ENCODE measurements around the gene MEIS1.
A peak's percentile ranks its signal among the peaks of the same experiment; 100 is the strongest.
"Not testable (repeated sequence)": the region's sequence is repeated elsewhere in the genome, so short reads cannot be mapped to it uniquely, and the experiment has no call there.

Gene MEIS1

DNA sequence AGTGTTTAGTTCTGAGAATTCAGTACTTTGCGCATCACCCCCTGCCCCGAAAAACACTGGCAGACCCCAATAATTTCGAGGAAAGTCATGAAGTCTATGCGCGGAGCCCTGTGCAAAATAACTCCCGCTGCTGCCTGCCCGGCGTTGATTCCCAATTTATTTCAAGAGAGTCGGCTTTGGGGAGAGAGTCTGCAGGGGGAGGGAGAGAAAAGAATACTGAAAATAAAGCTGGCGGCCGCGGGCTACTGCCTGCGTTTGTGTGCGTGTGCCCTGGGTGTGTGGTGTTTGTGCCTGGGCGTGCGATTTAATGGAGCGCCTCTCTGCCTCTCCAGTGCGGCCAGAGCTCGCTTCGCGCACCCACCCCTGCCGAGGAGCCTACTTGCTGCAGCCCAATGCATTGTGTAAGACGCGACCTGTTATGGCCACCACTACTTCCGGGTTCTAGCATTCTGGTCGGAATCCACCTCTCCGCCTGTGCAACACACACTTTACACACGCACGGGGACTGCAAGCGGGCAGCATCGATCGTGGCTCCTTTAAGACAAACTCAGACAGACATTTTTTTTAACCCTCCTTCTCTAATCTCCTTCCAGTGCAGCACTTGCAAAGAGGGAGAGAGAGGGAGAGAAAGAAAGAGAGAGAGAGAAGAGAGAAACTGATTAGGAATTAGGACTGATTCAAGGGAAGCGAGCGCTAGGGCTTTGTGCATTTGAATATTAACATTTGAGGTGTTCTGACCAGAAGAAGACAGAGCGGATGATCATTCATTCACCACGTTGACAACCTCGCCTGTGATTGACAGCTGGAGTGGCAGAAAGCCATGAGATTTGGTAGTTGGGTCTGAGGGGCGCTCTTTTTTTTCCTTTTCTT, at the start of gene MEIS1:
Gene MEIS1, plus strand, starts transcription at position 447 of the 870 bp plus-strand sequence. CDS start 732 bp downstream, outside the sequence.
- Mint-ChIP-seq H3K4me1 (peaks cover 22% of the 10 kb centered on the region), H3K36me3 (ENCODE audit: insufficient read depth) (no peaks in the 10 kb centered on the region), H3K27me3 (peaks cover 88% of the 10 kb centered on the region), H3K4me3 (peak within 1 kb of the TSS; percentile 78), H3K9me3 (no peaks in the 10 kb centered on the region), H3K27ac (ENCODE audit: low read depth) (peak within 1 kb of the TSS; percentile 26)
- ATAC-seq (replicated peaks; ENCODE audit: extremely low read depth, poor library complexity, severe bottlenecking) (peak; percentile 55), DNase-seq (ENCODE audit: low spot score in 2 of 2) (no peak)

DNA sequence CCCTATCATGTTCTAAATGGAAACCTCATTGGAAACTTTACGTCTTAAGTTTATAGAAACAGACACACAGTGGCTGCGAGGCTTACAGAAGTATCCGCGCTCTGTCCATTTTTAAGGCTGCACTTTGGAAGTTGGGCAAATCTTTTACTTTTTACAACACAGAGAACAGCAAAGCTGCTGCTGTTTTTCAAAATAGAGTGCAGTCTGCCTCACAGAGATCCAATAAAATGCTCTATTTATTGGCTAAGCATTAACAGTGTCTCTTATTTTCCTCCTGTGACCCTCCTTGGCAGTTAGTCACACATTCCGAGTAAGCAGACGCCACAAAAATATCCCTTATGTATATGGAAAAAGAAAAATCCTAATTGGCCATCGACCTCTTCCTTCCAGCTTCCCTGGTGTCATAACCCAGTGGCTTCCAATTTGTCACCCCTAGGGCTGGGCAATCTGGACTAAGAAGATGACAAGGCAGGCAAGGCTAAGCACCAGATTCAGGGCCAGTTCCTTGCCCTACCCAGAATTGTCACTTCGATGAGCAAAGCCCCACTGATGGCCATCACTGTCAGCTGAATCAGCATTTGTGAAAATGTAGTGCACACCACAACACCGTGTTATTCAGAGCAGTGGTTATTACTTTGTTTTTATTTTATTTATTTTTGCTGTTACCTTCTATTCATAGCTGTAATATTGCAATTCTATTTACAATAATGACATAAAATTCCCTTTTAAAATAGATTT, 47.7 kb upstream of the MEIS1 start:
- Mint-ChIP-seq H3K4me1 (no peaks in the 10 kb centered on the region), H3K36me3 (ENCODE audit: insufficient read depth) (no peaks in the 10 kb centered on the region), H3K27ac (ENCODE audit: low read depth) (no peak overlapping the region), H3K4me3 (no peak overlapping the region), H3K27me3 (no peaks in the 10 kb centered on the region), H3K9me3 (peaks cover 6% of the 10 kb centered on the region)
- ATAC-seq (replicated peaks; ENCODE audit: extremely low read depth, poor library complexity, severe bottlenecking) = no peak
- DNase-seq (ENCODE audit: low spot score in 2 of 2) = no peak

GRCh38 chr2:66389651-66390131, 45.2 kb upstream of the MEIS1 start:
- H3K36me3 Mint-ChIP-seq (ENCODE audit: insufficient read depth) = no peaks in the 10 kb centered on the region
- ATAC-seq (replicated peaks; ENCODE audit: extremely low read depth, poor library complexity, severe bottlenecking) = no peak
- no peak overlapping the region for H3K4me3 Mint-ChIP-seq
- DNase-seq (ENCODE audit: low spot score in 2 of 2) = no peak
- H3K27ac Mint-ChIP-seq (ENCODE audit: low read depth) = no peak overlapping the region
- no peaks in the 10 kb centered on the region for H3K27me3 Mint-ChIP-seq
- peaks cover 6% of the 10 kb centered on the region for H3K9me3 Mint-ChIP-seq
- H3K4me1 Mint-ChIP-seq = no peaks in the 10 kb centered on the region

DNA sequence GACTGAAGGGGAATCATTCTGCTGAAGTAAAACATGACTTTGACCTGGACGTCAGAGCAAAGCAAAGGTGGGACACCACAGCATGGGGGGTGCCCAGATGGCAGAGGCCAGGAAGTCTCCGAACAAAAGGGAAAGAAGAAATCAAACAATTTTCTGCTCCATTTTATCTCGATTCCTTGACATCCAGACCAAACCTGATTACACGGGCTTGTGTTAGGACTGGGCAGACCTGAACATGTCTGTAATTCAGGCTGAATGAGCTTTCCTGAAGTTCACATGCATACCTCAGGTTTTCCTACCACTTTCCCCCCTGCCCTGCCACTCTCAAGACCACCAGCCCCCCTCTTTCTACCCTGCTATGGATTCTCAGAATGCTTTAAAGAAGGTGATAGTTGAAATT, 44.8 kb upstream of the MEIS1 start:
- H3K4me1 Mint-ChIP-seq = no peaks in the 10 kb centered on the region
- H3K4me3 Mint-ChIP-seq = no peak overlapping the region
- DNase-seq (ENCODE audit: low spot score in 2 of 2) (no peak), ATAC-seq (replicated peaks; ENCODE audit: extremely low read depth, poor library complexity, severe bottlenecking) (no peak)
- H3K27ac Mint-ChIP-seq (ENCODE audit: low read depth) = no peak overlapping the region
- H3K27me3 Mint-ChIP-seq = no peaks in the 10 kb centered on the region
- H3K36me3 Mint-ChIP-seq (ENCODE audit: insufficient read depth) = no peaks in the 10 kb centered on the region
- peaks cover 6% of the 10 kb centered on the region for H3K9me3 Mint-ChIP-seq

DNA sequence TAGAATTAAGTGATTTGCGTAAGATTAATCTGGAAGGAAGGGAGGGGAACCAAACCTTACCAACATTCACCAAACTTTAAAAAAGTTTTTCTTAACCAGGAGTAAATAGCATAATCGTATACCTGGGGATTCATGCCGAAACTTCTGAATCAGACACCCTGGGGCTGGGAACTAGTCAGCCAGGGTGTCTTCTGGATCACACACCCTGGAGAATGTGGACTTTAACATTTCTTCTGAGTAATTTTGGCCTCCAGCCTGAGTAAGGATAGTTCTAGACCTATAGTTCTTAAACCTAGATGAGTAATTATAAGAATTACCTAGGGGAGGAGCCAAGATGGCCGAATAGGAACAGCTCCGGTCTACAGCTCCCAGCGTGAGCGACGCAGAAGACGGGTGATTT, 44.1 kb upstream of the MEIS1 start:
- no peak overlapping the region for H3K4me3 Mint-ChIP-seq
- peaks cover 6% of the 10 kb centered on the region for H3K9me3 Mint-ChIP-seq
- no peak overlapping the region for H3K27ac Mint-ChIP-seq (ENCODE audit: low read depth)
- DNase-seq (ENCODE audit: low spot score in 2 of 2) (no peak), ATAC-seq (replicated peaks; ENCODE audit: extremely low read depth, poor library complexity, severe bottlenecking) (no peak)
- H3K4me1 Mint-ChIP-seq = no peaks in the 10 kb centered on the region
- no peaks in the 10 kb centered on the region for H3K36me3 Mint-ChIP-seq (ENCODE audit: insufficient read depth)
- H3K27me3 Mint-ChIP-seq = no peaks in the 10 kb centered on the region

- not testable (repeated sequence) for H3K36me3 Mint-ChIP-seq (ENCODE audit: insufficient read depth); H3K9me3 Mint-ChIP-seq; DNase-seq (ENCODE audit: low spot score in 2 of 2); H3K4me1 Mint-ChIP-seq; H3K27ac Mint-ChIP-seq (ENCODE audit: low read depth); H3K27me3 Mint-ChIP-seq; H3K4me3 Mint-ChIP-seq; ATAC-seq (replicated peaks; ENCODE audit: extremely low read depth, poor library complexity, severe bottlenecking)
Observed at GRCh38 chr2:66391240-66391639, 43.7 kb upstream of the MEIS1 start.

GRCh38 chr2:66405473-66405872, 29.5 kb upstream of the MEIS1 start:
- ATAC-seq (replicated peaks; ENCODE audit: extremely low read depth, poor library complexity, severe bottlenecking) (no peak), DNase-seq (ENCODE audit: low spot score in 2 of 2) (no peak)
- no peak overlapping the region for H3K4me3 Mint-ChIP-seq
- no peak overlapping the region for H3K27ac Mint-ChIP-seq (ENCODE audit: low read depth)
- no peaks in the 10 kb centered on the region for H3K27me3 Mint-ChIP-seq
- peaks cover 5% of the 10 kb centered on the region for H3K9me3 Mint-ChIP-seq
- peaks cover 1% of the 10 kb centered on the region for H3K36me3 Mint-ChIP-seq (ENCODE audit: insufficient read depth)
- no peaks in the 10 kb centered on the region for H3K4me1 Mint-ChIP-seq

DNA sequence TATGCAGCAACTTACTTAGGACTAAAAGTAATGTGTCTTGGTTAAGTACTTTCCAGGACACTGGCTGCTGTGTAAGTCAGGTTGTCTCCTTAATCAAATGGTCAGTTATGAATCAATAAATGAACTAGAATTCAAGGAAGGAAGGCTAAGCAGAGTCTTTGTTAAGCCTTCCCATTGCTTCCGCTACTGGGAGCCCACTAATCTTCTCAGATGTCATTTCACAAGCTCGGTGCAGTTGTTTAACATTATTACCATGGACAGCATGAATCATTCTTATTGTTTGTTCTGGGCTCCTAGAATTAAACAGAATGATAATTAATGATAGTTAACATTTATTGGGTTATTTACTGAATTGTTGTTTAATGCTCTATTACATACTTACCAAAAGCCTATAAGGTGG, 26.0 kb upstream of the MEIS1 start:
- Mint-ChIP-seq H3K27ac (ENCODE audit: low read depth) (no peak overlapping the region), H3K4me3 (no peak overlapping the region), H3K9me3 (peaks cover 5% of the 10 kb centered on the region), H3K27me3 (no peaks in the 10 kb centered on the region), H3K36me3 (ENCODE audit: insufficient read depth) (peaks cover 1% of the 10 kb centered on the region), H3K4me1 (no peaks in the 10 kb centered on the region)
- DNase-seq (ENCODE audit: low spot score in 2 of 2) = no peak
- ATAC-seq (replicated peaks; ENCODE audit: extremely low read depth, poor library complexity, severe bottlenecking) = no peak

GRCh38 chr2:66412874-66413273, 22.1 kb upstream of the MEIS1 start:
- ATAC-seq (replicated peaks; ENCODE audit: extremely low read depth, poor library complexity, severe bottlenecking) (no peak), DNase-seq (ENCODE audit: low spot score in 2 of 2) (no peak)
- Mint-ChIP-seq H3K9me3 (no peaks in the 10 kb centered on the region), H3K27ac (ENCODE audit: low read depth) (no peak overlapping the region), H3K4me3 (no peak overlapping the region), H3K4me1 (no peaks in the 10 kb centered on the region), H3K36me3 (ENCODE audit: insufficient read depth) (no peaks in the 10 kb centered on the region), H3K27me3 (no peaks in the 10 kb centered on the region)

- Mint-ChIP-seq H3K4me1 (no peaks in the 10 kb centered on the region), H3K9me3 (no peaks in the 10 kb centered on the region), H3K27me3 (no peaks in the 10 kb centered on the region), H3K27ac (ENCODE audit: low read depth) (no peak overlapping the region), H3K4me3 (no peak overlapping the region), H3K36me3 (ENCODE audit: insufficient read depth) (no peaks in the 10 kb centered on the region)
- no peak for DNase-seq (ENCODE audit: low spot score in 2 of 2)
- no peak for ATAC-seq (replicated peaks; ENCODE audit: extremely low read depth, poor library complexity, severe bottlenecking)
Observed at GRCh38 chr2:66414896-66415295, 20.0 kb upstream of the MEIS1 start.

DNA sequence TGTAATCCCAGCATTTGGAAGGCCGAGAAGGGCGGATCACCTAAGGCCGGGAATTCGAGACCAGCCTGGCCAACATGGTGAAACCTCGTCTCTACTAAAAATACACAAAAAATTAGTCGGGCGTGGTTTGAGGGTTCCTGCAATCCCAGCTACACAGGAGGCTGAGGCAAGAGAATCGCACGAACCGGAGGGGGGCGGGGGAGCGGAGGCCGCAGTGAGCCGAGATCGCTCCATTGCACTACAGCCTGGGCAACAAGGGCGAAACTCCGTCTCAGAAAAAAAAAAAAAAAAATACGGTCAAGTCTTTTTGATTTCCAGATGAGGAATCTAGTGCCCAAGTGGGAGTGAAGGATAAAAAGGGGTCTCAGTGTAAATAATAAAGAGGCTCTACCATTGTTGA, 16.5 kb upstream of the MEIS1 start:
- Mint-ChIP-seq H3K27me3 (no peaks in the 10 kb centered on the region), H3K36me3 (ENCODE audit: insufficient read depth) (no peaks in the 10 kb centered on the region), H3K4me3 (no peak overlapping the region), H3K27ac (ENCODE audit: low read depth) (no peak overlapping the region), H3K4me1 (no peaks in the 10 kb centered on the region), H3K9me3 (peaks cover 8% of the 10 kb centered on the region)
- ATAC-seq (replicated peaks; ENCODE audit: extremely low read depth, poor library complexity, severe bottlenecking) (no peak), DNase-seq (ENCODE audit: low spot score in 2 of 2) (no peak)

DNA sequence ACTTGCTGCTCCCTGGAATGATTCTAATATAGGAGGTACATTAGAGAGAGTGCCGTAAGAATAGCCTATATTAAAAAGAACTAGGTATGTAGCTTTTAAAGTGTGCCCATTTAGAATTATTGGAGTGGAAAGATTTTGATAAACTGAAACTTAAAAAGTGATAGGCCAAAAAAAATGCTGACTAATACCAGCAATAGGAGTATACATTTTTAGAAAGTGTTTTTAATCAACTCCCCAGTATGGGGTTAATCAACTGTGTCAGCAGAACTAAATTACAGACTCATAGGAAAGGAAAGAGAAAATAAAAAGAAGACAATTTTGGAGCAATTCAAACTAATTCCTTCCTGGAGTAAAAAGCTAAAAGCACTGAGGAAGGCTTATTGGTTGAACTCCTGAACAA, 13.3 kb upstream of the MEIS1 start:
- Mint-ChIP-seq H3K36me3 (ENCODE audit: insufficient read depth) (no peaks in the 10 kb centered on the region), H3K27ac (ENCODE audit: low read depth) (no peak overlapping the region), H3K4me1 (no peaks in the 10 kb centered on the region), H3K27me3 (peaks cover 18% of the 10 kb centered on the region), H3K4me3 (no peak overlapping the region), H3K9me3 (peaks cover 8% of the 10 kb centered on the region)
- DNase-seq (ENCODE audit: low spot score in 2 of 2) (no peak), ATAC-seq (replicated peaks; ENCODE audit: extremely low read depth, poor library complexity, severe bottlenecking) (no peak)
